Measurements from ENCODE around the gene NPY1R.

DNA sequence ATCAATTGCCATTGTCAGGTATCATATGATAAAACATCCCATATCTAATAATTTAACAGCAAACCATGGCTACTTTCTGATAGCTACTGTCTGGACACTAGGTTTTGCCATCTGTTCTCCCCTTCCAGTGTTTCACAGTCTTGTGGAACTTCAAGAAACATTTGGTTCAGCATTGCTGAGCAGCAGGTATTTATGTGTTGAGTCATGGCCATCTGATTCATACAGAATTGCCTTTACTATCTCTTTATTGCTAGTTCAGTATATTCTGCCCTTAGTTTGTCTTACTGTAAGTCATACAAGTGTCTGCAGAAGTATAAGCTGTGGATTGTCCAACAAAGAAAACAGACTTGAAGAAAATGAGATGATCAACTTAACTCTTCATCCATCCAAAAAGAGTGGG is 18.3 kb upstream of the NPY1R start:
- TF ChIP-seq, protein P1, sequence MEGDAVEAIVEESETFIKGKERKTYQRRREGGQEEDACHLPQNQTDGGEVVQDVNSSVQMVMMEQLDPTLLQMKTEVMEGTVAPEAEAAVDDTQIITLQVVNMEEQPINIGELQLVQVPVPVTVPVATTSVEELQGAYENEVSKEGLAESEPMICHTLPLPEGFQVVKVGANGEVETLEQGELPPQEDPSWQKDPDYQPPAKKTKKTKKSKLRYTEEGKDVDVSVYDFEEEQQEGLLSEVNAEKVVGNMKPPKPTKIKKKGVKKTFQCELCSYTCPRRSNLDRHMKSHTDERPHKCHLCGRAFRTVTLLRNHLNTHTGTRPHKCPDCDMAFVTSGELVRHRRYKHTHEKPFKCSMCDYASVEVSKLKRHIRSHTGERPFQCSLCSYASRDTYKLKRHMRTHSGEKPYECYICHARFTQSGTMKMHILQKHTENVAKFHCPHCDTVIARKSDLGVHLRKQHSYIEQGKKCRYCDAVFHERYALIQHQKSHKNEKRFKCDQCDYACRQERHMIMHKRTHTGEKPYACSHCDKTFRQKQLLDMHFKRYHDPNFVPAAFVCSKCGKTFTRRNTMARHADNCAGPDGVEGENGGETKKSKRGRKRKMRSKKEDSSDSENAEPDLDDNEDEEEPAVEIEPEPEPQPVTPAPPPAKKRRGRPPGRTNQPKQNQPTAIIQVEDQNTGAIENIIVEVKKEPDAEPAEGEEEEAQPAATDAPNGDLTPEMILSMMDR (IDR thresholded peaks at IDR 0.05) = no peak
- no peak for TF ChIP-seq POLR2A (IDR thresholded peaks at IDR 0.05)

All from Peyer's patch (tissue), 4 donors.